Stimulated activated CD4-positive, alpha-beta T cell treated with anti-CD3 and anti-CD28 coated beads, Interleukin-1b, Interleukin-23, amount 100 ng/mL, for 1 hour (primary cell): ENCODE results near the gene RTL3.

Experiments used
- DNase-seq, 2 donors: peaks; one replicate each; pipeline ENCODE4 v3.0.0-alpha.2; 2020; ENCODE audit warnings: low read depth in 2 of 2

The RTL3 gene

DNA sequence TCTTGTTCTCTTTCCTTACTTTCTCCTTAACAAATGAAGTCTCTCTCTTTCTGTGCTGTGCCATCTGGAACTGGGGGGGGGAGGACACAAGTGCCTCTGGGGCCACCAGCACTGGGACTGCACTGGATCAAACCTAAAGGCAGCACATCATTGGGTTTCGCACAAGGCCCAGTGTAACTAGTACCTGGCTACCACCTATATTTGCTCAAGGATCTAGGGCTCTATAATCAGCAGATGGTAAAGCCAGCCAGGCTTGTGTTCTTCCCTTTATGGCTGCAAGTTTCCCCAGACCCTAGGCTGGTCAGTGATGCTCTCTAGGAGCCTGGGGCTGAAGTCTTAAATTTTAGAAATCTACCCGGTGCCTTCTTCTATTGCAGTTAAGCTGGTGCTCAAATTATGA lies 40.1 kb downstream of the RTL3 start:
- no peak for DNase-seq

GRCh38 chrX:78614264-78614663 lies 44.9 kb downstream of the RTL3 start:
- no peak for DNase-seq
